Measurements from ENCODE around the gene KL. TPM values are rescaled to one million over a fixed set of nuclear protein-coding genes. Genes with fewer than 3 reads are reported as not detected.

Gene KL
- total RNA-seq, 1 experiment from 2014 or later, result 1.3 TPM

GRCh38 chr13:33037673-33038072, 21.4 kb downstream of the KL start:
- Histone ChIP-seq H3K36me3 (ENCODE audit: control insufficient read depth, insufficient read depth, low read length) (no peaks in the 10 kb centered on the region), H3K9me3 (no peaks in the 10 kb centered on the region), H3K27me3 (replicated peaks; ENCODE audit: control insufficient read depth, insufficient read depth, low read length) (no peaks in the 10 kb centered on the region), H3K4me3 (ENCODE audit: low read depth, low read length) (no peak overlapping the region), H3K4me1 (no peaks in the 10 kb centered on the region)
- TF ChIP-seq CTCF (IDR thresholded peaks at IDR 0.05; ENCODE audit: insufficient read depth in 1 of 2, low read depth in 1 of 2, low read length in 1 of 2, severe bottlenecking in 1 of 2, unreplicated experiment in 1 of 2), result no peak
- Mint-ChIP-seq H3K9me3 (ENCODE audit: unreplicated experiment) (no peaks in the 10 kb centered on the region), H3K27ac (ENCODE audit: unreplicated experiment) (no peak overlapping the region), H3K4me1 (ENCODE audit: low read depth, unreplicated experiment) (no peaks in the 10 kb centered on the region), H3K4me3 (ENCODE audit: unreplicated experiment) (no peak overlapping the region), H3K36me3 (ENCODE audit: insufficient read depth, unreplicated experiment) (no peaks in the 10 kb centered on the region), H3K27me3 (ENCODE audit: insufficient read depth, unreplicated experiment) (no peaks in the 10 kb centered on the region)
- CTCF ChIA-PET, result no interaction called here
- DNase-seq, result no peak
- intact Hi-C loops (cut with micrococcal nuclease; ENCODE audit: unreplicated experiment), result no loop called here
- BruUV-seq (replicated peaks), result no TSS peak
- POLR2A ChIA-PET, result interaction anchor here (0.5 kb wide), 1 partner anchor 342 kb away, joined by 8 read pairs; no protein-coding TSS in a partner anchor

- no peak for DNase-seq
- H3K36me3 ChIP-seq (ENCODE audit: control insufficient read depth, insufficient read depth, low read length), result no peaks in the 10 kb centered on the region
- no peaks in the 10 kb centered on the region for H3K9me3 Mint-ChIP-seq (ENCODE audit: unreplicated experiment)
- H3K36me3 Mint-ChIP-seq (ENCODE audit: insufficient read depth, unreplicated experiment), result no peaks in the 10 kb centered on the region
- TF ChIP-seq CTCF (IDR thresholded peaks at IDR 0.05; ENCODE audit: insufficient read depth in 1 of 2, low read depth in 1 of 2, low read length in 1 of 2, severe bottlenecking in 1 of 2, unreplicated experiment in 1 of 2), result no peak
- no peak overlapping the region for H3K27ac Mint-ChIP-seq (ENCODE audit: unreplicated experiment)
- no TSS peak for BruUV-seq (replicated peaks)
- CTCF ChIA-PET, result no interaction called here
- H3K4me1 ChIP-seq, result no peaks in the 10 kb centered on the region
- no peak overlapping the region for H3K4me3 Mint-ChIP-seq (ENCODE audit: unreplicated experiment)
- no peaks in the 10 kb centered on the region for H3K4me1 Mint-ChIP-seq (ENCODE audit: low read depth, unreplicated experiment)
- H3K4me3 ChIP-seq (ENCODE audit: low read depth, low read length), result no peak overlapping the region
- intact Hi-C loops (cut with micrococcal nuclease; ENCODE audit: unreplicated experiment), result no loop called here
- no peaks in the 10 kb centered on the region for H3K27me3 Mint-ChIP-seq (ENCODE audit: insufficient read depth, unreplicated experiment)
- H3K27me3 ChIP-seq (replicated peaks; ENCODE audit: control insufficient read depth, insufficient read depth, low read length), result no peaks in the 10 kb centered on the region
- POLR2A ChIA-PET, result no interaction called here
- H3K9me3 ChIP-seq, result peaks cover 3% of the 10 kb centered on the region; the same call in 1 of the 2 replicates
Measured at GRCh38 chr13:33040090-33040489, 23.9 kb downstream of the KL start.

GRCh38 chr13:33045851-33046592, 29.8 kb downstream of the KL start:
- H3K36me3 Mint-ChIP-seq (ENCODE audit: insufficient read depth, unreplicated experiment), result no peaks in the 10 kb centered on the region

More at GRCh38 chr13:33045851-33046592, 29.8 kb downstream of the KL start:
- Mint-ChIP-seq H3K4me3 (ENCODE audit: unreplicated experiment) (no peak overlapping the region), H3K27me3 (ENCODE audit: insufficient read depth, unreplicated experiment) (no peaks in the 10 kb centered on the region), H3K9me3 (ENCODE audit: unreplicated experiment) (no peaks in the 10 kb centered on the region), H3K27ac (ENCODE audit: unreplicated experiment) (no peak overlapping the region), H3K4me1 (ENCODE audit: low read depth, unreplicated experiment) (no peaks in the 10 kb centered on the region)
- Histone ChIP-seq H3K27me3 (replicated peaks; ENCODE audit: control insufficient read depth, insufficient read depth, low read length) (no peaks in the 10 kb centered on the region), H3K9me3 (peaks cover 3% of the 10 kb centered on the region; the same call in 1 of the 2 replicates), H3K4me1 (no peaks in the 10 kb centered on the region), H3K36me3 (ENCODE audit: control insufficient read depth, insufficient read depth, low read length) (no peaks in the 10 kb centered on the region), H3K4me3 (ENCODE audit: low read depth, low read length) (no peak overlapping the region)
- POLR2A ChIA-PET, result no interaction called here
- intact Hi-C loops (cut with micrococcal nuclease; ENCODE audit: unreplicated experiment), result no loop called here
- CTCF ChIA-PET, result no interaction called here
- TF ChIP-seq CTCF (IDR thresholded peaks at IDR 0.05; ENCODE audit: insufficient read depth in 1 of 2, low read depth in 1 of 2, low read length in 1 of 2, severe bottlenecking in 1 of 2, unreplicated experiment in 1 of 2), result no peak
- no peak for DNase-seq
- BruUV-seq (replicated peaks), result no TSS peak
